Mesothelial cell of epicardium (in vitro differentiated cells): Measurements from ENCODE around the gene EXOSC10. TPM values are rescaled to one million over a fixed set of nuclear protein-coding genes. Genes with fewer than 3 reads are reported as not detected.

Experiments
- DNase-seq, 2 experiments: peaks; one replicate each; pipeline ENCODE4 v3.0.0; 2021; ENCODE audit warnings: low spot score in 2 of 2; ENCODE audit not compliant: unreplicated experiment in 2 of 2
- H3K27ac Mint-ChIP-seq: 2 replicates; pipeline ENCODE4 v1.8.0; 2021; ENCODE audit warnings: mixed read lengths
- H3K27me3 Mint-ChIP-seq: 2 replicates; pipeline ENCODE4 v1.8.0; 2021; ENCODE audit warnings: low read depth, mixed read lengths
- H3K36me3 Mint-ChIP-seq: 2 replicates; pipeline ENCODE4 v1.8.0; 2021; ENCODE audit warnings: mixed read lengths
- H3K4me1 Mint-ChIP-seq: 2 replicates; pipeline ENCODE4 v1.8.0; 2021; ENCODE audit warnings: mixed read lengths
- H3K4me3 Mint-ChIP-seq: 2 replicates; pipeline ENCODE4 v1.8.0; 2021; ENCODE audit warnings: mild to moderate bottlenecking, moderate library complexity, mixed read lengths
- H3K9me3 Mint-ChIP-seq: 2 replicates; pipeline ENCODE4 v1.8.0; 2021; ENCODE audit warnings: mixed read lengths
- total RNA-seq: library from RNA; stranded (reverse); gene quantifications from 3 replicates; pipeline ENCODE4 v1.2.1, GENCODE V29; 2021
- TF ChIP-seq, protein P1 (sequence below): fragments of 200-600 bp; sonication (generic); IDR thresholded peaks from one replicate; pipeline ENCODE4 v1.5.0; 2021; ENCODE audit warnings: antibody characterized with exemption; ENCODE audit not compliant: unreplicated experiment

The EXOSC10 gene
- total RNA-seq, 1 donor from 2014 or later, result 76.9 TPM

DNA sequence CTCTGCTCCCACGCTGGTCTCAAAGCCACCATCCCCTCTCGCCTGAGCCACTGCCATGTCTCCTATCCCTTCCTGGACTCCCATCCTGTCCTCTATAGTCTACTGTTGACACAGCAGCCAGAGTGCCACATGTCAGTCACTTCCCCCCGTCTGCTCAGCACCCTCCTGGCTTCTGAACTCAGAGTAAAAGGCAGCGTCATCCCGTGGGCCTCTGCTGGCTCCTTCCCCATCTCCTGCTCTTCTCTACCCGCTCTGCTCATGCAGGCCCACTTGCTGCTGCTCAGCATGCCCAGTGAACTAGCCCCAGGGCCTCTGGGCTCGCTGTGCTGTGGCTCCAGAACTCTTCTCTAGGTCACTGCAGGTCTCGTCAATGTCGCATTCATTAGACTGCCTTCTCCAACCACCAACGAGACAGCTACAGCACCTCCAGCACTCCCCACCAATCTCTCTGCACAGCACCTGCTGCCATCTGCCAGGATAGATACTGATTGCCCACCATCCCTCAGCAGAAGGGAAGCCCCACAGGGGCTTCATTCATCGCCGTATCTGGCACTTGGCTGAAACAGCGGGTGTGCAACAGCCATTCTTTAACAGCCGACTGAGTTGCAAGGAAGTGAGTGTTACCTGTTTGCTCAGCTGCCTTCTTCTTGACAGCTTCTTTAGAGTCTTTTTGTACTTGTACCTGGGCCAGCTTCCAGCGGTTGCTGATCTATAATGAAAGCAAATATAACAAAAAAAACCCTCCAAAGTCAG is 28.0 kb downstream of the EXOSC10 start:
- Mint-ChIP-seq H3K4me1 (no peaks in the 10 kb centered on the region), H3K9me3 (no peaks in the 10 kb centered on the region), H3K36me3 (peaks cover 50% of the 10 kb centered on the region), H3K27me3 (no peaks in the 10 kb centered on the region), H3K4me3 (no peak overlapping the region), H3K27ac (no peak overlapping the region)
- TF ChIP-seq, protein P1, sequence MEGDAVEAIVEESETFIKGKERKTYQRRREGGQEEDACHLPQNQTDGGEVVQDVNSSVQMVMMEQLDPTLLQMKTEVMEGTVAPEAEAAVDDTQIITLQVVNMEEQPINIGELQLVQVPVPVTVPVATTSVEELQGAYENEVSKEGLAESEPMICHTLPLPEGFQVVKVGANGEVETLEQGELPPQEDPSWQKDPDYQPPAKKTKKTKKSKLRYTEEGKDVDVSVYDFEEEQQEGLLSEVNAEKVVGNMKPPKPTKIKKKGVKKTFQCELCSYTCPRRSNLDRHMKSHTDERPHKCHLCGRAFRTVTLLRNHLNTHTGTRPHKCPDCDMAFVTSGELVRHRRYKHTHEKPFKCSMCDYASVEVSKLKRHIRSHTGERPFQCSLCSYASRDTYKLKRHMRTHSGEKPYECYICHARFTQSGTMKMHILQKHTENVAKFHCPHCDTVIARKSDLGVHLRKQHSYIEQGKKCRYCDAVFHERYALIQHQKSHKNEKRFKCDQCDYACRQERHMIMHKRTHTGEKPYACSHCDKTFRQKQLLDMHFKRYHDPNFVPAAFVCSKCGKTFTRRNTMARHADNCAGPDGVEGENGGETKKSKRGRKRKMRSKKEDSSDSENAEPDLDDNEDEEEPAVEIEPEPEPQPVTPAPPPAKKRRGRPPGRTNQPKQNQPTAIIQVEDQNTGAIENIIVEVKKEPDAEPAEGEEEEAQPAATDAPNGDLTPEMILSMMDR, result no peak
- no peak for DNase-seq

DNA sequence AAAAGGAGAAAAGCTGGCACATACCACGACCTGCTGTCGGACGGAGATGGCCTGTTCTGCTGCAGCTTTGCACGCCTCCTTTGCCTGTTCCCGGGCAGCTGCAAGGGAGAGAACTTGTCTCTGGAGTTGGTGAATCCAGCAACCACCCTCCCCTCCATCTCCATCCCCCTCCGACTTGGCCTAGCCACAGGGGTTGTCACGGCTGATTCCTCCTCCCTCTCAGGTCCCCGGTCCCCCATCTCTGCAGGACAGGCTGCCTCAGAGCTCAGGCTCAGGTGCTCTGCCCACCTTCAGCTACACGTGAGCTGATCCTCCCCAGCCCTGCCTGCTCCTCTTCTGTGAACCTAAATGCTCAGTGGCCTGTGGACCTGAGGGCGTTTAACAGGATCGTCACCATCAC is 28.8 kb downstream of the EXOSC10 start:
- no peaks in the 10 kb centered on the region for H3K9me3 Mint-ChIP-seq
- H3K27me3 Mint-ChIP-seq, result no peaks in the 10 kb centered on the region
- H3K4me3 Mint-ChIP-seq, result no peak overlapping the region
- no peaks in the 10 kb centered on the region for H3K4me1 Mint-ChIP-seq
- H3K36me3 Mint-ChIP-seq, result peaks cover 48% of the 10 kb centered on the region
- H3K27ac Mint-ChIP-seq, result no peak overlapping the region
- no peak for DNase-seq
- TF ChIP-seq, protein P1, result no peak

DNA sequence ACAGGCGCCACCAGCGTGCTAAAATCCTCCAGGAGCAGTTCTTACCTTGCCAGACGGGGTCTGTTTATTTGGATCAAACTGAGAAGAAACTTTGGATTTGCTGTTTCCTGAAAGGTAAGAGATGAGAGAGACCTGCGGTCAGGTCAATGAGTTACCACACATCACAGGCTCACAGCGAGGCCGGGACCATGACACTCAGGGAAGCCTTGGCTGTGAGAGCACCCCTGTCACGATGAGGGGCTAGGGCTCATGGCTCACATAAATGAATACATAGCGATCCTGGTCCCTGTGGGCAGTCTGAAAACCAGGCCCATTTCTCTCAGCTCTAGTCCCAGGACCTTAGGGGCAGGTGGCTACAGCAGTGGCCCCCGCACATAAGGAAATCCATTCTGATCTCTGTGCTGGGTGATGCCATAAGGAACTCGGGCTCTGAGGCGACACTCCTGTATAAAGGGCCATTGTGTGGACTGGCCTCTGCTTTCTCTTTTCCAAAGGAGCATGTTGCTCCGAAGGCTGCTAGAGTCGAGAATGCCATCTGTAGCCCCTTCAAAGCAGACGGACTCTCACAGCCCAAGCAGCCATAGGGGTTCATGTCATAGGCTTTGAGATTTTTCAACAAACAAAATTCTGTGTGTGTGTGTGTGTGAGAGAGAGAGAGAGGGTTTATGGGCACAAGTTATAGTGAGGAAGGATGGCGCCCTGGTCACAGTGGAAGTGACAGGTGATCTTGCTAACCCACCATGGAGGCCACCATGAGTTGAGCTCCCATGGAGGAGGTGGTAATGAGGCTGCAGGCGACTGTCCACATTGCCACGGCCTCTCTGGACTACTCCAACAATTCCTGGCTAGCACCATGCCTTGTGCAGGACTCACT is 30.8 kb downstream of the EXOSC10 start:
- Mint-ChIP-seq H3K4me3 (no peak overlapping the region), H3K27me3 (no peaks in the 10 kb centered on the region), H3K36me3 (peaks cover 52% of the 10 kb centered on the region), H3K4me1 (no peaks in the 10 kb centered on the region), H3K9me3 (no peaks in the 10 kb centered on the region), H3K27ac (no peak overlapping the region)
- no peak for DNase-seq
- TF ChIP-seq, protein P1, result no peak

DNA sequence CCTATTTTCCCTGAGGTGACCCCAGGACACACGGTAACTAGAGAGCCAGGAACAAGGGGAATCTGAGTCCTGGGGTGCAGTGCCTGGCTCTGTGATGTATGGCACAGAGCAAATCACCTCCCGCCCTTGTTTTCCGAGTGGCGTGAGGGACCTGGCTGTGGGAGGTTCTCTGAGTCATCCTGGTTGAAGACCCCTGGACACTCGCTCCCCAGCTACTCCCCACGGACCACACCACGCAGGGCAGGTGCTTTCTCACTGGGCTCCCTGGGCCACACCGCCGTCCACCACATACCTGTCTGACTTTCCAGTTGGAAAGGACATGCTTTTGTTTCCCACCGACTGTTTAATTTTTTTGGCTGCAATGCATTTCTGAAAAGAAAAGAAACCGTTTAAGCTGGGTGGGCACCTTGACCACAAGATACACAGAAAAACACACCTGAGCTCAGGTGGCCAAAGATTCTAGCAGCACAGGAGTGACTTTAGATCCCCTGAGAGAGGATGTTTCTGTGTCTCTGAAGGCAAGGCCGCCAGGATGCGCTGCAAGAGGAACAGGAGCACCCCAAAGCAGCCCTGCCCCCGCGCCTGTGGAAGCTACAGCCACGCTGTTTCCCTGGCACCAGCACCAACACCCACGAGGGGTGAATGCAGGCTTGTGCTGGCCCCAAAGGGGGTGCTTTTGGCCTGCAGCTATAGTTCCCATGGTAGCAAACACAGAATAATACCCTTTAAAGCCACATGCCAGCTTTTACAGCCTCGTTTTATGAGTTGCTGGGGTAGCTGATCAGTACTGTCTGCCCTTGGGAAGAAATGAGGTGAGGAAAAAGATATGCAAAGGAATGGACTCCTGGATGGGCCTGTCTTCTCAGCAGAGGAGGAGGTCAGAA is 31.7 kb downstream of the EXOSC10 start:
- no peak for DNase-seq
- Mint-ChIP-seq H3K36me3 (peaks cover 51% of the 10 kb centered on the region), H3K27me3 (no peaks in the 10 kb centered on the region), H3K4me1 (no peaks in the 10 kb centered on the region), H3K4me3 (no peak overlapping the region), H3K27ac (no peak overlapping the region), H3K9me3 (no peaks in the 10 kb centered on the region)
- TF ChIP-seq, protein P1, result no peak

DNA sequence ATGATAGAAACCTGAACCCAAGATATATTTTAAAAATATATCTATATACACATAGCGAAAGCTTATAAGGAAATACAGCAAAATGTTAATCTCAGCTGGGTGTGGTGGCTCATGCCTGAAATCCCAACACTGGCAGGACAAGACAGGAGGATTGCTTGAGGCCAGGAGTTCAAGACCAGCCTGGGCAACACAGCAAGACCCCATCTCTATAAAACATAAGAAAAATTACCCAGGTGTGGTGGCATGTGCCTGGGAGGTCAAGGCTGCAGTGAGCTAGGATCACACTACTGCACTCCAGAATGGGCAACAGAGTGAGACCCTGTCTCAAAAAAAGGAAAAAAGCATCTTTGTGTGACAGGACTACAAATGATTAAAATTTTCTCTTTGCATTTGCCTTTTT is 33.9 kb downstream of the EXOSC10 start:
- Mint-ChIP-seq H3K9me3 (no peaks in the 10 kb centered on the region), H3K27me3 (no peaks in the 10 kb centered on the region), H3K27ac (no peak overlapping the region), H3K4me1 (peaks cover 4% of the 10 kb centered on the region), H3K4me3 (no peak overlapping the region), H3K36me3 (peaks cover 42% of the 10 kb centered on the region)
- TF ChIP-seq, protein P1, result no peak
- no peak for DNase-seq
